T-helper 2 cell treated with Interferon-gamma antibody and Interleukin-4, amounts not matched to agents 100 ng/mL and 5 ng/mL, for 36 hours (primary cell): ENCODE results near the gene RWDD3. TPM values are rescaled to one million over a fixed set of nuclear protein-coding genes. Genes with fewer than 3 reads are reported as not detected.

Source experiments
- intact Hi-C: fragments of 100-400 bp; cut with micrococcal nuclease; formaldehyde crosslinking; loops from one replicate; pipeline ENCODE4 v1.15.1; 2023
- total RNA-seq: library from RNA; stranded (reverse); gene quantifications from 2 replicates; pipeline ENCODE4 v1.2.3, GENCODE V29; 2022

Gene RWDD3
- total RNA-seq, 1 donor from 2014 or later = 13.3 TPM

DNA sequence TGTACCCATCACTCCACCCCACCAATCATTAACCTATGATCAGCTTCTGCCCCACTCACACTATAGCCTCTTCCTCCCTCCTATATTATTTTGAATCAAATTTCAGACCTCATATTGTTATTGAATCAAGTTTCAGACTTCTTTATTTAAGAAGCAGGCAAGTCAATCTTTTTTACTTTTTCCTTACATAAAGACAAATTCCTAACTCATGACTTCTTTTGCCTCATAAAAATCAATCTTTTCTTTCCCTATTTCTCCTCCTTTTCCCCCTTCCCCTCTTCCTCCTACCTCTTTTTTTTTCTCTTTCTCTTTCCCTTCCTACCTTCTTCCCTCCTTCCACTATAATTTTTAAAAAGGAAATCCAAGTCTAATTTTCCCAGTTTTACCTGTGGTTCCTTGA, 4.3 kb upstream of the RWDD3 start:
- intact Hi-C loops = loop anchor here (5.0 to 10.0 kb wide), 3 partner anchors 115 to 1493 kb away; partner anchors contain the start of genes ABCD3, PTBP2 and TLCD4

DNA sequence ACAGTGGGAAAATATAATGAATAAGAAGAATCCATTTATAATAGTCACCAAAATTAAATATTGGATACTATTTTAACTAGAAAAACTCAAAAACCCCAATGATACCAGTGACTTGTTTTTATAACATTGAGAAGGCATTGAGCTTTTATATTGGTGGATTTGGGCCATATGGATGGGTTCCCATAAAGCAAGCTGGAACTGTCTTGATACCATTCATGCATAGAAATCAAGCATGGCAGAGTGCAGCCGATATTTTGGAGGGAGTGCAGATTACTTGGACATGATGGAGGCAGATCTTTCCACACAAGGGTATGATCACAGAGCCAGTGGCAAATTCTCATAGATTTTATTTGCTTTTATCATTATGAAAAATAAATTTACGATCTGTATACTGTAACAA, 3.8 kb upstream of the RWDD3 start:
- intact Hi-C loops = loop anchor here (5.0 to 10.0 kb wide), 3 partner anchors 115 to 1492 kb away; partner anchors contain the start of genes ABCD3, PTBP2 and TLCD4

DNA sequence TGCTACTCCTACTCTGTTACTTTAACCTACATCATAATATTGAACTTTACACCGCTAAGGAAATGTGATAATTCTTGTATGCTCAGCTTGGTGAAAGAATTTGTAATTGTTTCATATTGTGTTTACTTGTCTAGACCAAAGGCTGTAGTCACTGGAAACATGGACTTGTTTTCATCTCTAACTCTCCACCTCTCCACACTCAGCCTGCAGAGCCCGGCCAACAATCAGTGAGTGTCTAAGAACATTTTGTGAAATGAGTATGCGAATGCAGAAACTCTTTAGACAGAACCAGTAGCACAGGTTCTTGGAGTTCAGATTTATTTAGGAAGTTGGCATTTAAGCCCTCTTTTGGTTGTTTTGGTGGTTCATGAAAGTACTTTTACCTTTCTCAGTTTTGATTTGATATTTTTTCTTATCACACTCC, 3.2 kb upstream of the RWDD3 start:
- intact Hi-C loops = loop anchor here (5.0 to 10.0 kb wide), 3 partner anchors 116 to 1492 kb away; partner anchors contain the start of genes ABCD3, PTBP2 and TLCD4

- intact Hi-C loops = loop anchor here (5.0 to 10.0 kb wide), 3 partner anchors 118 to 1490 kb away; partner anchors contain the start of genes ABCD3, PTBP2 and TLCD4
These were observed 1.2 kb upstream of the RWDD3 start for GRCh38 chr1:95232646-95233318.

DNA sequence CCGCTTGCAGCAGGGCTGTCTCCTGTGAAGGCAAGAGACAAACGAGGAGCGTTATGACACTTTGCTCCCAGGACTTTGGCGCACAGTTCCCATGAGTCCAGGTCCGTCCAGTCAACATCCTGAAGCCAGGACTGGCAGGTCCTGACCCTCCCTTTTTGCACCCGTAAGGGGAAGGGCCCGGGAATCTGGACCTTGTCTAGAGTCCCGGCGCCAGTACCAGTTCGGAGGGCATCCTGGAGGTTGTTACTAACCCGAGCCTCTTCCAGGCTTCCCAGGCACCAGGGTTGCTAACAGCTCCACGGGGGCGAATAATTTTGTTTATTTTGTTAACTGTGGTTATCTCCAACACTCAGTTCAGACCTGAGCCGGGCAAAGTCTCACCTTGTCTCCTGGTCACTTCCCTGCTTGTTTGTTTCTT, 682 bp upstream of the RWDD3 start:
- intact Hi-C loops = loop anchor here (5.0 to 10.0 kb wide), 3 partner anchors 119 to 1489 kb away; partner anchors contain the start of genes ABCD3, PTBP2 and TLCD4

- intact Hi-C loops = loop anchor here (10.0 kb wide), 2 partner anchors 122 to 822 kb away; partner anchors contain the start of genes ABCD3 and TLCD4
These were observed 3.0 kb downstream of the RWDD3 start for GRCh38 chr1:95236784-95237575.

- intact Hi-C loops = loop anchor here (10.0 kb wide), 2 partner anchors 123 to 823 kb away; partner anchors contain the start of genes ABCD3 and TLCD4
These were observed 4.1 kb downstream of the RWDD3 start for GRCh38 chr1:95237981-95238703.

DNA sequence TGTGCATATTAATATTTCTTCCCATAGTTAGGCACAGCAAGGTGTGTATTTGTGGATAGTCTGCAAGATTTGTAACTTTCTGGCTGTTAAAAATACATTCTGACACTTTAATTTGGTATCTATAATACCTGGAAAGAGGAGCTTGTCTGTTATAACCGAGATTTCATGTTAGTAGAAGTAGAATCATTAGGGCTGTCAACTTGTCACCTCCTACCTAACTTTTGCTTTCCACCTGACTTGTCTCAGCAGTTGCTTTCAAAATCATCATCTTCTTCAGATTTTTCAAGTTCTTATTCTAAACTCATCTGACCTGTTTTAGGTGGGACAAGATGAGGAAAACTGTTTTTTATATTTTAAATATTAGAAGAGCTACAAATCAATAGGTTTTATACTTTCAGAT, 11.0 kb downstream of the RWDD3 start:
- intact Hi-C loops = no loop called here

GRCh38 chr1:95246511-95246910, 12.5 kb downstream of the RWDD3 start:
- intact Hi-C loops = no loop called here

- intact Hi-C loops = no loop called here
These were observed 13.6 kb downstream of the RWDD3 start for GRCh38 chr1:95247607-95248006.

GRCh38 chr1:95249916-95250315, 15.9 kb downstream of the RWDD3 start:
- intact Hi-C loops = no loop called here

GRCh38 chr1:95252422-95252821, 18.4 kb downstream of the RWDD3 start:
- intact Hi-C loops = no loop called here

- intact Hi-C loops = no loop called here
These were observed 20.9 kb downstream of the RWDD3 start for GRCh38 chr1:95254959-95255358.

GRCh38 chr1:95255826-95256225, 21.8 kb downstream of the RWDD3 start:
- intact Hi-C loops = no loop called here

GRCh38 chr1:95257758-95258157, 23.7 kb downstream of the RWDD3 start:
- intact Hi-C loops = no loop called here

- intact Hi-C loops = no loop called here
These were observed 25.2 kb downstream of the RWDD3 start for GRCh38 chr1:95259245-95259644.

DNA sequence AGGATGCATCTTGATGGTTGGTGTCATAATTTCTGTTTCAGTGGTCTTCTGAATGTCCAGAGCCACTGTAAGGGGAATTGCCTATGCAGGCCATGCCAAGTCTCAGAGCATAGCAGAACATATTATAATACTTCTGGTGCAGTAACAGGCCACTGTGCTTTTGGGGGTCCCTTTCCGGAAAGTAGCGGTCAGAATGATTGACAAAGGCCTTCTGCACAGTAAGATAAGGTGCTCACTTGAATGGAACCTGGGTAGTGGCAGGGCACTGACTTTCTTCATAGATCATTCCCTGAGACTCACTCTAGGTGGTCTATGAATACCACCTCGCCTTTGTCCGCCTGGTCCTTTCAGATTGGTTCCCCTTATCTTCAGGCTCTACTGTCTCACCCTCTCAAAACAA, 28.9 kb downstream of the RWDD3 start:
- intact Hi-C loops = no loop called here

DNA sequence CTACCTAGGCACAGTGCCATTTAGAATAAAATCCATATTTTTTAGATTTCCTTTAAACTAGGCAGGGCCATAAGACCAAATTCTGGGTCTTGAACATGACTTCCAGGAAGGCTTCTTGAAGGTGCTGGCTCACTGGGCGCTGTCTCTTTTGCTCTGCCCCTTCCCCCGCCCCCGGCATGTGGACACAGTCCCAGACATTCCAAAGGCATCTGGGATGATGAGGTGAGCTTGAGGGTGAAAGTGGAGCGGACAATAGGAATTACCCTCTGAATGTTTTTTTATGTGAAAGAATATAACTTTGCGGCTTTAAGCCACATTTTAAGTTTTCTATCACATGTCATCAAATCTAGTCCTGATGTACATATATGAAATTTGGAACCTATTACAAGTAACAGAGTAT, 29.4 kb downstream of the RWDD3 start:
- intact Hi-C loops = no loop called here

- intact Hi-C loops = no loop called here
These were observed 31.1 kb downstream of the RWDD3 start for GRCh38 chr1:95265106-95265505.

- intact Hi-C loops = no loop called here
These were observed 42.4 kb downstream of the RWDD3 start for GRCh38 chr1:95276429-95276828.
